HG03025 (cell line): ENCODE results near the gene CD86.
A peak's percentile ranks its signal among the peaks of the same experiment; 100 is the strongest.
"Not testable (repeated sequence)": the region's sequence is repeated elsewhere in the genome, so short reads cannot be mapped to it uniquely, and the experiment has no call there.

Experiments
- ATAC-seq: cut with Tn5 transposase; IDR thresholded peaks from one replicate; pipeline ENCODE4 v1.9.1; 2021; ENCODE audit warnings: mild to moderate bottlenecking, moderate library complexity; ENCODE audit not compliant: unreplicated experiment, low FRiP score

CD86 gene

GRCh38 chr3:122055215-122055614, at the start of gene CD86:
TSS of gene CD86 (plus strand) at chr3:122055362. CDS start at chr3:122055490, 128 bp downstream.
- ATAC-seq, result peak; percentile 94

- ATAC-seq, result no peak
These were observed 48.9 kb upstream of the CD86 start for GRCh38 chr3:122006267-122006666.

- ATAC-seq, result no peak
These were observed 47.0 kb upstream of the CD86 start for GRCh38 chr3:122008166-122008565.

- no peak for ATAC-seq
These were observed 44.7 kb upstream of the CD86 start for GRCh38 chr3:122010506-122010905.

GRCh38 chr3:122011396-122011795, 43.8 kb upstream of the CD86 start:
- ATAC-seq, result no peak

- ATAC-seq, result no peak
These were observed 42.3 kb upstream of the CD86 start for GRCh38 chr3:122012821-122013220.

- ATAC-seq, result no peak
These were observed 41.7 kb upstream of the CD86 start for GRCh38 chr3:122013448-122013925.

GRCh38 chr3:122014741-122015140, 40.4 kb upstream of the CD86 start:
- no peak for ATAC-seq

GRCh38 chr3:122019493-122019892, 35.7 kb upstream of the CD86 start:
- no peak for ATAC-seq

GRCh38 chr3:122021037-122021436, 34.1 kb upstream of the CD86 start:
- ATAC-seq, result no peak

- no peak for ATAC-seq
These were observed 33.3 kb upstream of the CD86 start, which contains the start of gene ILDR1 for GRCh38 chr3:122021811-122022401. TSS of gene ILDR1 (minus strand) at chr3:122022247. CDS start at chr3:122022077, 170 bp downstream.

GRCh38 chr3:122023335-122023910, 31.7 kb upstream of the CD86 start:
- ATAC-seq, result no peak

- ATAC-seq, result no peak
These were observed 30.4 kb upstream of the CD86 start for GRCh38 chr3:122024800-122025199.

GRCh38 chr3:122025296-122025695, 29.9 kb upstream of the CD86 start:
- ATAC-seq, result peak; percentile 77

- peak; percentile 54 for ATAC-seq
These were observed 24.6 kb upstream of the CD86 start for GRCh38 chr3:122030381-122031122.

- ATAC-seq, result peak; percentile 20
These were observed 24.1 kb upstream of the CD86 start for GRCh38 chr3:122031123-122031468.

- ATAC-seq, result no peak
These were observed 22.6 kb upstream of the CD86 start for GRCh38 chr3:122032531-122032930.

- no peak for ATAC-seq
These were observed 22.1 kb upstream of the CD86 start for GRCh38 chr3:122033023-122033422.

- ATAC-seq, result not testable (repeated sequence)
These were observed 7.9 kb upstream of the CD86 start for GRCh38 chr3:122047296-122047695.

GRCh38 chr3:122047773-122048172, 7.4 kb upstream of the CD86 start:
- ATAC-seq, result not testable (repeated sequence)

GRCh38 chr3:122052968-122053367, 2.2 kb upstream of the CD86 start:
- ATAC-seq, result no peak

GRCh38 chr3:122057671-122058070, 2.5 kb downstream of the CD86 start:
- ATAC-seq, result no peak
